ENCODE measurements around the gene B3GNT5.

Gene B3GNT5

GRCh38 chr3:183262875-183263378, 9.9 kb downstream of the B3GNT5 start:
- H3K4me3 ChIP-seq (ENCODE audit: low read length), result no peak overlapping the region
- no peak for DNase-seq (ENCODE audit: low read depth)
- no peak for TF ChIP-seq CTCF (IDR thresholded peaks at IDR 0.05; ENCODE audit: insufficient read depth, low read depth, low read length, missing control alignments)

- no peak overlapping the region for H3K4me3 ChIP-seq (ENCODE audit: low read length)
- DNase-seq (ENCODE audit: low read depth), result no peak
- no peak for TF ChIP-seq CTCF (IDR thresholded peaks at IDR 0.05; ENCODE audit: insufficient read depth, low read depth, low read length, missing control alignments)
Observed at GRCh38 chr3:183264268-183264667, 11.2 kb downstream of the B3GNT5 start.

- no peak for TF ChIP-seq CTCF (IDR thresholded peaks at IDR 0.05; ENCODE audit: insufficient read depth, low read depth, low read length, missing control alignments)
- H3K4me3 ChIP-seq (ENCODE audit: low read length), result peak overlapping the region; percentile 2
- peak; percentile 70 for DNase-seq (ENCODE audit: low read depth)
Observed at GRCh38 chr3:183265157-183265642, 12.1 kb downstream of the B3GNT5 start.

- peak overlapping the region; percentile 16 for H3K4me3 ChIP-seq (ENCODE audit: low read length)
Observed at GRCh38 chr3:183265834-183266417, 12.9 kb downstream of the B3GNT5 start.

GRCh38 chr3:183266454-183266853, 13.4 kb downstream of the B3GNT5 start:
- no peak for DNase-seq (ENCODE audit: low read depth)
- no peak for TF ChIP-seq CTCF (IDR thresholded peaks at IDR 0.05; ENCODE audit: insufficient read depth, low read depth, low read length, missing control alignments)
- peak overlapping the region; percentile 16 for H3K4me3 ChIP-seq (ENCODE audit: low read length)

More at GRCh38 chr3:183265834-183266417, 12.9 kb downstream of the B3GNT5 start:
- DNase-seq (ENCODE audit: low read depth), result peak; percentile 99
- TF ChIP-seq CTCF (IDR thresholded peaks at IDR 0.05; ENCODE audit: insufficient read depth, low read depth, low read length, missing control alignments), result no peak

GRCh38 chr3:183267140-183267539, 14.1 kb downstream of the B3GNT5 start:
- no peak overlapping the region for H3K4me3 ChIP-seq (ENCODE audit: low read length)
- DNase-seq (ENCODE audit: low read depth), result no peak
- TF ChIP-seq CTCF (IDR thresholded peaks at IDR 0.05; ENCODE audit: insufficient read depth, low read depth, low read length, missing control alignments), result no peak

- TF ChIP-seq CTCF (IDR thresholded peaks at IDR 0.05; ENCODE audit: insufficient read depth, low read depth, low read length, missing control alignments), result no peak
- DNase-seq (ENCODE audit: low read depth), result no peak
- no peak overlapping the region for H3K4me3 ChIP-seq (ENCODE audit: low read length)
Observed at GRCh38 chr3:183268366-183268765, 15.3 kb downstream of the B3GNT5 start.
